ENCODE measurements around the gene TM6SF1. TPM values are rescaled to one million over a fixed set of nuclear protein-coding genes. Genes with fewer than 3 reads are reported as not detected.

TM6SF1 gene
- total RNA-seq, 6 donors from 2014 or later: 7.5 to 27.1 (median 21.4) TPM

DNA sequence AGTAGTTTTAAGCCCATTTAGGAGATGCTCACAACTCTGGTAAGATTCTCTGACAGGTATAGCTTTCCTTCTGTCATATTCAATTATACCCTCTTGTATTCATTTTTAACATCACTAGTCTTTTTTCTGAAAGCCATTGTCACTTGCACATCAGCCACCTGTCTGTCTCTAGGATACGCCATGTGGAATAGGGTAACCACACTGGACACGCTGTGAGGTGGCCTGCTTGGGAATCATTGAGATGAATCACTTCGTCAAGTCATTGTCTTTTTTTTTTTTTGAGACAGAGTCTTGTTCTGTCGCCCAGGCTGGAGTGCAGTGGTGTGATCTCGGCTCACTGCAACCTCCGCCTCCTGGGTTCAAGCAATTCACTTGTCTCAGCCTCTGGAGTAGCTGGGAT lies 7.4 kb downstream of the TM6SF1 start:
- no peak overlapping the region for H3K4me3 ChIP-seq
- DNase-seq (no peak), ATAC-seq (ENCODE audit: low FRiP score in 2 of 2) (no peak)
- WGBS, 2 donors: 97% methylated on average over 6 of the region's 6 CpGs
- TF ChIP-seq POLR2A (IDR thresholded peaks at IDR 0.05) (no peak), EP300 (IDR thresholded peaks at IDR 0.05) (no peak), CTCF (IDR thresholded peaks at IDR 0.05) (no peak), POLR2AphosphoS5 (IDR thresholded peaks at IDR 0.05) (no peak)
- no peaks in the 10 kb centered on the region for H3K27me3 ChIP-seq
- peaks cover 0 to 32% (median 20%) of the 10 kb centered on the region in 4 donors for H3K36me3 ChIP-seq
- H3K27ac ChIP-seq: peak overlapping the region in 1 of 4 donors; percentile 46
- peaks cover 25 to 33% (median 30%) of the 10 kb centered on the region in 4 donors for H3K4me1 ChIP-seq
- no peaks in the 10 kb centered on the region for H3K9me3 ChIP-seq

DNA sequence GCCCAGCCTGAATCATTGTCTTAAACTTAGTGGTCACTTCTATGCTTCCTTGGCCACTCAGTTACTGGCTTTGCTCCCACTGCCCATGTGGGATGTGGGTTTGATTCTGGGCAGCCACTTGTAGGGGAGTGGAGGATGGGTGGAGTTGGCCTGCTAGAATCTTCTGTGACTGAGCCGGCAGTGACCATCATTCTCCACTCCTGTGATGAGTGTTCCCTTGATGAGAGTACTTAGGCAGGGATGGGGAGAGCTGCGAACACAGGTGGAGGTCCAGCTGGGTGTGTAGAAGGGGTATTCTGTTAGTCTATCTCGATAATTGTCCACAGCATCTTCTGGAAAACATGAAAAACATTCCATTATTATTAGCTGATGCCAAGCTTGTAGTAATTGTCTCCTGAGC lies 8.0 kb downstream of the TM6SF1 start:
- no peak for ATAC-seq (ENCODE audit: low FRiP score in 2 of 2)
- TF ChIP-seq POLR2A (IDR thresholded peaks at IDR 0.05): no peak
- no peak for TF ChIP-seq EP300 (IDR thresholded peaks at IDR 0.05)
- TF ChIP-seq POLR2AphosphoS5 (IDR thresholded peaks at IDR 0.05): no peak
- no peak for TF ChIP-seq CTCF (IDR thresholded peaks at IDR 0.05)

GRCh38 chr15:83115831-83116565 lies 8.6 kb downstream of the TM6SF1 start:
- H3K9me3 ChIP-seq: no peaks in the 10 kb centered on the region
- H3K27ac ChIP-seq: no peak overlapping the region
- H3K36me3 ChIP-seq: peaks cover 0 to 37% (median 23%) of the 10 kb centered on the region in 4 donors
- no peak for ATAC-seq (ENCODE audit: low FRiP score in 2 of 2)
- H3K4me1 ChIP-seq: peaks cover 18 to 26% (median 20%) of the 10 kb centered on the region in 4 donors
- 91 to 95% methylated on average over 11 of the region's 11 CpGs for WGBS, 2 donors
- no peak for DNase-seq
- no peaks in the 10 kb centered on the region for H3K27me3 ChIP-seq
- no peak overlapping the region for H3K4me3 ChIP-seq
- no peak for TF ChIP-seq EP300 (IDR thresholded peaks at IDR 0.05)
- TF ChIP-seq CTCF (IDR thresholded peaks at IDR 0.05): no peak
- no peak for TF ChIP-seq POLR2A (IDR thresholded peaks at IDR 0.05)
- TF ChIP-seq POLR2AphosphoS5 (IDR thresholded peaks at IDR 0.05): no peak

More for the DNA sequence above, 8.0 kb downstream of the TM6SF1 start:
- H3K4me3 ChIP-seq: no peak overlapping the region
- peaks cover 0 to 36% (median 23%) of the 10 kb centered on the region in 4 donors for H3K36me3 ChIP-seq
- DNase-seq: no peak
- 87 to 96% methylated on average over 3 of the region's 3 CpGs for WGBS, 2 donors
- H3K4me1 ChIP-seq: peaks cover 19 to 32% (median 25%) of the 10 kb centered on the region in 4 donors
- no peaks in the 10 kb centered on the region for H3K9me3 ChIP-seq
- H3K27me3 ChIP-seq: no peaks in the 10 kb centered on the region
- no peak overlapping the region for H3K27ac ChIP-seq

- DNase-seq: no peak
- Histone ChIP-seq H3K4me3 (no peak overlapping the region), H3K27me3 (no peaks in the 10 kb centered on the region), H3K4me1 (peaks cover 7 to 13% (median 8%) of the 10 kb centered on the region in 4 donors), H3K36me3 (peaks cover 0 to 40% (median 23%) of the 10 kb centered on the region in 4 donors), H3K9me3 (no peaks in the 10 kb centered on the region), H3K27ac (no peak overlapping the region)
- TF ChIP-seq EP300 (IDR thresholded peaks at IDR 0.05) (no peak), POLR2AphosphoS5 (IDR thresholded peaks at IDR 0.05) (no peak), CTCF (IDR thresholded peaks at IDR 0.05) (no peak), POLR2A (IDR thresholded peaks at IDR 0.05) (no peak)
- ATAC-seq (ENCODE audit: low FRiP score in 2 of 2): no peak
- 79% methylated on average over 6 of the region's 6 CpGs for WGBS, 2 donors
These were observed 10.9 kb downstream of the TM6SF1 start for GRCh38 chr15:83118291-83118827.

Measured in upper lobe of left lung (tissue), 6 donors.